Gastrocnemius medialis (tissue), 4 donors: ENCODE measurements around the gene SLC25A22. TPM values are rescaled to one million over a fixed set of nuclear protein-coding genes. Genes with fewer than 3 reads are reported as not detected.

Experiments
- ATAC-seq, 2 donors: fragments of 150-250 bp; one replicate each; pipeline ENCODE4 v1.9.1; 2016
- DNase-seq, 2 donors: peaks; one replicate each; pipeline ENCODE4 v3.0.0-alpha.2; 2019
- H3K27ac ChIP-seq, 4 donors: fragments of 200-600 bp; sonication (generic); 1 replicate in 1 of 4; 2 replicates in 3 of 4; pipeline ENCODE4 v1.5.1; 2016 to 2018; ENCODE audit warnings: mild to moderate bottlenecking in 2 of 4, moderate library complexity in 1 of 4
- H3K27me3 ChIP-seq, 3 donors: fragments of 200-600 bp; sonication (generic) in 2 of 3; 1 replicate in 1 of 3; 2 replicates in 2 of 3; pipeline versions ENCODE4 v1.5.1 to v1.6.0; 2016 to 2019; ENCODE audit warnings: mild to moderate bottlenecking in 1 of 3, moderate library complexity in 1 of 3
- H3K36me3 ChIP-seq, 2 donors: fragments of 200-600 bp; sonication (generic) in 1 of 2; one replicate each; pipeline ENCODE4 v1.5.1; 2017 to 2018
- H3K4me1 ChIP-seq, 2 donors: fragments of 200-600 bp; sonication (generic) in 1 of 2; one replicate each; pipeline ENCODE4 v1.5.1; 2016 to 2017; ENCODE audit warnings: mild to moderate bottlenecking in 2 of 2
- H3K4me3 ChIP-seq, 4 donors: fragments of 200-600 bp; sonication (generic) in 3 of 4; 1 replicate in 1 of 4; 2 replicates in 3 of 4; pipeline ENCODE4 v1.5.1; 2016 to 2019; ENCODE audit warnings: mild to moderate bottlenecking in 2 of 4
- H3K9me3 ChIP-seq, 3 donors: fragments of 200-600 bp; sonication (generic) in 2 of 3; 1 replicate in 1 of 3; 2 replicates in 2 of 3; pipeline ENCODE4 v1.5.1; 2016 to 2019
- POLR2A ChIP-seq, 2 donors: fragments of 450-650 bp; IDR thresholded peaks; one replicate each; pipeline ENCODE4 v1.6.1; 2017; ENCODE audit warnings: antibody characterized with exemption in 2 of 2, mild to moderate bottlenecking in 2 of 2, moderate library complexity in 2 of 2
- in situ Hi-C, 4 donors: fragments of 200-750 bp; cut with MboI; loops; one replicate each; pipeline versions ENCODE4 v1.15.0 to v1.8.0; 2017; ENCODE audit warnings: low sequenced_read_pairs in 4 of 4
- intact Hi-C: fragments of 100-400 bp; cut with DNase I; formaldehyde crosslinking; loops from one replicate; pipeline ENCODE4 v1.15.1; 2023; ENCODE audit warnings: low total_unique reads
- total RNA-seq, 4 donors: library from RNA; depleted of rRNA; stranded (reverse); fragments of >200 nt; gene quantifications; one replicate each; pipeline versions ENCODE4 v1.1.0 to v1.2.3, GENCODE V29; 2016
- TF ChIP-seq, protein P1 (sequence below), 5 experiments: fragments of 450-650 bp in 3 of 5; fragments of 200-600 bp in 2 of 5; sonication (generic) in 2 of 5; IDR thresholded peaks in 4 of 5; conservative IDR thresholded peaks in 1 of 5; 1 replicate in 4 of 5; 2 replicates in 1 of 5; pipeline ENCODE4 v1.5.1; 2016 to 2019; ENCODE audit warnings: antibody characterized with exemption in 5 of 5, mild to moderate bottlenecking in 3 of 5, moderate library complexity in 3 of 5

Gene SLC25A22
- total RNA-seq, 4 donors from 2014 or later, result 0.80 to 1.5 (median 1.0) TPM; not detected in 1

DNA sequence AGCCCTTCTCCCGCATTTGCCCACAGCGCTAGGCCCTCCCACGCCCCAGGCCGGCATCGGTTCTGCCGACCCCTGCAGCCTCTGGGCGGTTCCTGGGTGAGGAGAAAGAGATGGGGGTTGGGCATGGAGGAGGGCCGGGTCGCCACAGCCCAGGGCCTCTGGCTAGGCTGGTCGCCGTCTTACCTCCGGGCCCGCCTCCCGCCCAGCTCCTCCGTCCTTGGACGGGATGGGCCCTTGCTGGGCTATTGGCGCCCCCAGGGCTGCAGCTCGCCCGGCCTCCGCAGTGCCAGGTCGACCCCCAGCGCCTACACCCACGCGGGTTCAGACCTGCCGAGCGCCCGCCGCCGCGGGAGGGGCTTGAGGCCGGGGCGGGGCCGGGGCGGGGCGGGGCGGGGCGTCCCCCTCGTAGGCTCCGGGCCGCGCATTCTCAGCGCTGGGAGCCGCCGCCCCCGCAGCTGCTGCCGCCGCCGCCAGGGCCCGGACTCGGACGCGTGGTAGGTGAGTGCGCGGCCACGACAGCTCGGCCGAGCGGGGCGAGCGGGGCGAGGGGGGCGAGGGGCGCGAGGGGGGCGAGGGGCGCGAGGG, 34.5 kb upstream of the SLC25A22 start, which contains the start of gene CD151:
Gene CD151, plus strand, starts transcription at position 424 of the 585 bp plus-strand sequence. CDS start 3,118 bp downstream, outside the sequence.
- DNase-seq (peak in 1 of 2 donors; percentile 44), ATAC-seq (peak; percentile 34 to 65)
- in situ Hi-C loops, result no loop called here
- TF ChIP-seq, protein P1, sequence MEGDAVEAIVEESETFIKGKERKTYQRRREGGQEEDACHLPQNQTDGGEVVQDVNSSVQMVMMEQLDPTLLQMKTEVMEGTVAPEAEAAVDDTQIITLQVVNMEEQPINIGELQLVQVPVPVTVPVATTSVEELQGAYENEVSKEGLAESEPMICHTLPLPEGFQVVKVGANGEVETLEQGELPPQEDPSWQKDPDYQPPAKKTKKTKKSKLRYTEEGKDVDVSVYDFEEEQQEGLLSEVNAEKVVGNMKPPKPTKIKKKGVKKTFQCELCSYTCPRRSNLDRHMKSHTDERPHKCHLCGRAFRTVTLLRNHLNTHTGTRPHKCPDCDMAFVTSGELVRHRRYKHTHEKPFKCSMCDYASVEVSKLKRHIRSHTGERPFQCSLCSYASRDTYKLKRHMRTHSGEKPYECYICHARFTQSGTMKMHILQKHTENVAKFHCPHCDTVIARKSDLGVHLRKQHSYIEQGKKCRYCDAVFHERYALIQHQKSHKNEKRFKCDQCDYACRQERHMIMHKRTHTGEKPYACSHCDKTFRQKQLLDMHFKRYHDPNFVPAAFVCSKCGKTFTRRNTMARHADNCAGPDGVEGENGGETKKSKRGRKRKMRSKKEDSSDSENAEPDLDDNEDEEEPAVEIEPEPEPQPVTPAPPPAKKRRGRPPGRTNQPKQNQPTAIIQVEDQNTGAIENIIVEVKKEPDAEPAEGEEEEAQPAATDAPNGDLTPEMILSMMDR (IDR thresholded peaks at IDR 0.05 in 4 of 5, conservative IDR thresholded peaks at IDR 0.05 in 1 of 5), result peak in 1 of 5 experiments; percentile 45
- TF ChIP-seq POLR2A (IDR thresholded peaks at IDR 0.05), result peak in 1 of 2 donors; percentile 17
- intact Hi-C loops, result loop anchor here (1.0 kb wide), 1 partner anchor 9 kb away; no protein-coding TSS in a partner anchor
- Histone ChIP-seq H3K9me3 (no peaks in the 10 kb centered on the region), H3K27ac (peak within 1 kb of the TSS; percentile 84 to 97 (median 88)), H3K27me3 (peaks cover 13 to 27% (median 22%) of the 10 kb centered on the region in 3 donors), H3K4me3 (peak within 1 kb of the TSS; percentile 63 to 81 (median 68)), H3K36me3 (peaks cover 0 to 19% of the 10 kb centered on the region in 2 donors), H3K4me1 (peaks cover 22 to 40% of the 10 kb centered on the region in 2 donors)

DNA sequence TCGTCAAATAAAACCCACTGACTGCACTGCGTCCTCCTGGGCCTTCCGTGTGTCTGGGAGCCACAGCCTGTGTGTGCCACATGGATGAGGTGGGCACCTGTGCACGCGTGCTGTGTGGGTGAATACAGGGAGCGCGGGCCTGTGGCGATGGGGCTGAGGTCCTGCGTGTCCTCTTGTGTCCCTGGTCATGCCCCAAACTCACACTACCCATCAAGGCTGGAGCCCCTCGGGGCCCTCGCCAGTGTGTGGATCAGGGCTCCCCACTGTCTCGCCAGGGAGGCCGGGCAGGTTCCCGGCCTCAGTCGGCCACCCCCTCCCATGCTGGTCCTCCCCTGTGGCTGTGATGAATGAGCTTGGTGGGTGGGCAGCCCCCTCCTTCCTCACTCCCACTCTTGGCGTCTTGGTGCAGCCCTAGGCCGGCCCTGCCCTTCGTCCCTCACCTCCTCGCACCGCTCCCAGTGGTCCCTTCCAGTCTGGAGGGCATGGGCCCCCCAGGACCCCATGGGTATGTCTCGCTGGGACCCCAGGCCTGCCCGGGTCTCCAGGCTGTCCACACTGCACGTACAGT, 34.0 kb upstream of the SLC25A22 start:
- ATAC-seq, result no peak
- Histone ChIP-seq H3K27me3 (peaks cover 13 to 31% (median 25%) of the 10 kb centered on the region in 3 donors), H3K36me3 (peaks cover 0 to 14% of the 10 kb centered on the region in 2 donors), H3K9me3 (no peaks in the 10 kb centered on the region), H3K4me3 (peak overlapping the region; percentile 50 to 81 (median 64)), H3K4me1 (peaks cover 22 to 40% of the 10 kb centered on the region in 2 donors), H3K27ac (peak overlapping the region; percentile 48 to 85 (median 79))
- TF ChIP-seq, protein P1 (IDR thresholded peaks at IDR 0.05 in 4 of 5, conservative IDR thresholded peaks at IDR 0.05 in 1 of 5), result no peak
- no peak for TF ChIP-seq POLR2A (IDR thresholded peaks at IDR 0.05)
- no peak for DNase-seq
- intact Hi-C loops, result no loop called here
- in situ Hi-C loops, result no loop called here

DNA sequence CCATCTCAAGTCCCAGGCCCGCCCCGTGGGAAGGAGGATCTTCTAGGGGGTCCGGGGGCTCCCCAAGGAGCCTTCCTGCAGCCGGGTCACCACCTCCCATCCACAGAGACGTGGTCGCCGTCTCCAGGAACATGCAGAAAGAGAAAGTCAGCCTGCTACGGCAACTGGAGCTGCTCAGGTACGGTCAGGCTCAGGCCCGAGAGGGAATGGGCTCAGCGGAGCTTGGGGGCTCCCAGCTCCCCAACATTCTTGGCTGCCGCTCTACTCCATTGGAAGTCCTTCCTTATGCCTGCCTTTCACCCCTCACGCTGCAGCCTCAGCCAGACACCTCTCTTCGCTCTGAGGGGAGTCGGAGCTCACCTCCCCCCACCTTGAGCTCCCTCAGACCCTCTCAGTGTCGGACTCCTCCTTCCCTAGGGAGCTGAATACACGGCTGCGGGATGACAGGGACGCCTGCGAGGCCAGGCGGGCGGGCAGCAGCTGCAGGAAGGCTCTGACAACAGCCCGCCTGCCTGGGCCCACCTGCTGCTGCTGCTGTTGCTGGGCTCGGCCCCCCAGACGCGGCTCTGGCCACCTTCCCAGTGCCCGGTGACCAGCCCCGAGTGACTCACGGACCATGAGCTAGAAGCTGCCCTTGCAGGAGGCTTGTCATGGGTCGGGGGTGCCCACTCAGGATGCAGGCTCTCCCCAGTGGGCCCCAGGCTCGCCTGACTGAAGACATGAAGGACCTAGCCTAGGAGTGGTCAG, 33.2 kb upstream of the SLC25A22 start:
- no peak for ATAC-seq
- intact Hi-C loops (no loop called here), in situ Hi-C loops (no loop called here)
- Histone ChIP-seq H3K27me3 (peaks cover 13 to 37% (median 28%) of the 10 kb centered on the region in 3 donors), H3K36me3 (peaks cover 0 to 6% of the 10 kb centered on the region in 2 donors), H3K9me3 (no peaks in the 10 kb centered on the region), H3K27ac (peak overlapping the region in 1 of 4 donors; percentile 85), H3K4me1 (peaks cover 22 to 44% of the 10 kb centered on the region in 2 donors), H3K4me3 (no peak overlapping the region)
- peak in 1 of 2 donors; percentile 11 for TF ChIP-seq POLR2A (IDR thresholded peaks at IDR 0.05)
- TF ChIP-seq, protein P1 (IDR thresholded peaks at IDR 0.05 in 4 of 5, conservative IDR thresholded peaks at IDR 0.05 in 1 of 5), result no peak
- DNase-seq, result peak in 1 of 2 donors; percentile 52

DNA sequence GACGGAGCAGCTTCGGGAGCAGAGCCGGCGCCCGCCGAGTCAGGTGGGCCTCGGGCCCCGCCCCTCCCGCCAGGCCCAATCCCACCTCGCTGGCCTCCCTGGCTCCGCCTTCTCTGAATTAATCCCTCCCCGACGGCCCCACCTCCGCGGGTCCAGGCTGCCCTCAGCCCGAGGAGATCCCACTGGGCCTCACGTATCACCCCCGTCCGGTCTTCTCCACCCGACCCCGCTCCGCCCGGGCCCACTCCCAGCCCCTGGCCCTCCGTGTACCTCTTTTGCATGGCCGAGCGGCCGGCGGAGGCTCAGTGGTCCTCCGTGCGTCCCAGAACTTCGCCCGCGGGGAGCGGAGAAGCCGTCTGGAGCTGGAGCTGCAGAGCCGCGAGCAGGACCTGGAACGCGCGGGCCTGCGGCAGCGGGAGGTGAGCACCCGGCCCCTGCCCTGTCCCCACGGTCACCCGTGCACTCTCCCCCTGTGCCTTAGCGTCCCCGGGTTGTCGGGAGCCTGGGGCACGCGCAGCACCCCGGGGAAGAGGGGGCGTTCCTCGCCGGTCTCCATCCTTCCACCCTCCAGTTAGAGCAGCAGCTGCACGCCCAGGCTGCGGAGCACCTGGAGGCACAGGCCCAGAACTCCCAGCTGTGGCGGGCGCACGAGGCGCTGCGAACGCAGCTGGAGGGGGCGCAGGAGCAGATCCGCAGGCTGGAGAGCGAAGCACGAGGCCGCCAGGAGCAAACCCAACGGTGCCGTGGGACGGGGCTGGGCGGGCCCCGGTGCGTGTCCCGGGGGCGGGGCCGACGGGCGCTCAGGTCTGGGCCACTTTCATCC, 32.4 kb upstream of the SLC25A22 start:
- Histone ChIP-seq H3K4me1 (peaks cover 22 to 44% of the 10 kb centered on the region in 2 donors), H3K4me3 (peak overlapping the region; percentile 37 to 59 (median 47)), H3K36me3 (peaks cover 0 to 1% of the 10 kb centered on the region in 2 donors), H3K27me3 (peaks cover 18 to 40% (median 36%) of the 10 kb centered on the region in 3 donors), H3K9me3 (no peaks in the 10 kb centered on the region), H3K27ac (peak overlapping the region in 2 of 4 donors; percentile 69 to 75)
- ATAC-seq, result no peak
- TF ChIP-seq, protein P1 (IDR thresholded peaks at IDR 0.05 in 4 of 5, conservative IDR thresholded peaks at IDR 0.05 in 1 of 5), result no peak
- no peak for TF ChIP-seq POLR2A (IDR thresholded peaks at IDR 0.05)
- intact Hi-C loops (no loop called here), in situ Hi-C loops (no loop called here)
- peak in 1 of 2 donors; percentile 63 for DNase-seq
